Nephron progenitor cell (in vitro differentiated cells): Measurements from ENCODE around the gene KRTAP5-9.
"Not testable (repeated sequence)": the region's sequence is repeated elsewhere in the genome, so short reads cannot be mapped to it uniquely, and the experiment has no call there.

Experiments used
- DNase-seq: peaks from one replicate; pipeline ENCODE4 v3.0.0; 2021
- H3K27ac Mint-ChIP-seq: 2 replicates; pipeline ENCODE4 v1.8.0; 2021; ENCODE audit warnings: mild to moderate bottlenecking, moderate library complexity, mixed read lengths
- H3K27me3 Mint-ChIP-seq: 2 replicates; pipeline ENCODE4 v1.8.0; 2021; ENCODE audit warnings: mild to moderate bottlenecking, low read depth, mixed read lengths; ENCODE audit not compliant: poor library complexity
- H3K36me3 Mint-ChIP-seq: 2 replicates; pipeline ENCODE4 v1.8.0; 2021; ENCODE audit warnings: low read depth, mixed read lengths
- H3K4me1 Mint-ChIP-seq: 2 replicates; pipeline ENCODE4 v1.8.0; 2021; ENCODE audit warnings: mixed read lengths
- H3K4me3 Mint-ChIP-seq: 2 replicates; pipeline ENCODE4 v1.8.0; 2021; ENCODE audit warnings: mild to moderate bottlenecking, moderate library complexity, mixed read lengths
- H3K9me3 Mint-ChIP-seq: 2 replicates; pipeline ENCODE4 v1.8.0; 2021; ENCODE audit warnings: mild to moderate bottlenecking, moderate library complexity, mixed read lengths
- TF ChIP-seq, protein P1 (sequence below): fragments of 200-600 bp; sonication (generic); IDR thresholded peaks from 2 replicates; pipeline ENCODE4 v1.5.0; 2021; ENCODE audit warnings: antibody characterized with exemption

KRTAP5-9 gene

GRCh38 chr11:71564430-71564829 is 16.2 kb downstream of the KRTAP5-9 start:
- Mint-ChIP-seq H3K9me3 (peaks cover 22% of the 10 kb centered on the region), H3K4me1 (peaks cover 46% of the 10 kb centered on the region), H3K4me3 (no peak overlapping the region), H3K27me3 (peaks cover 23% of the 10 kb centered on the region), H3K36me3 (no peaks in the 10 kb centered on the region), H3K27ac (no peak overlapping the region)
- TF ChIP-seq, protein P1, sequence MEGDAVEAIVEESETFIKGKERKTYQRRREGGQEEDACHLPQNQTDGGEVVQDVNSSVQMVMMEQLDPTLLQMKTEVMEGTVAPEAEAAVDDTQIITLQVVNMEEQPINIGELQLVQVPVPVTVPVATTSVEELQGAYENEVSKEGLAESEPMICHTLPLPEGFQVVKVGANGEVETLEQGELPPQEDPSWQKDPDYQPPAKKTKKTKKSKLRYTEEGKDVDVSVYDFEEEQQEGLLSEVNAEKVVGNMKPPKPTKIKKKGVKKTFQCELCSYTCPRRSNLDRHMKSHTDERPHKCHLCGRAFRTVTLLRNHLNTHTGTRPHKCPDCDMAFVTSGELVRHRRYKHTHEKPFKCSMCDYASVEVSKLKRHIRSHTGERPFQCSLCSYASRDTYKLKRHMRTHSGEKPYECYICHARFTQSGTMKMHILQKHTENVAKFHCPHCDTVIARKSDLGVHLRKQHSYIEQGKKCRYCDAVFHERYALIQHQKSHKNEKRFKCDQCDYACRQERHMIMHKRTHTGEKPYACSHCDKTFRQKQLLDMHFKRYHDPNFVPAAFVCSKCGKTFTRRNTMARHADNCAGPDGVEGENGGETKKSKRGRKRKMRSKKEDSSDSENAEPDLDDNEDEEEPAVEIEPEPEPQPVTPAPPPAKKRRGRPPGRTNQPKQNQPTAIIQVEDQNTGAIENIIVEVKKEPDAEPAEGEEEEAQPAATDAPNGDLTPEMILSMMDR: no peak
- DNase-seq: no peak

GRCh38 chr11:71565263-71565662 is 17.0 kb downstream of the KRTAP5-9 start, which contains the start of gene KRTAP5-10:
Gene KRTAP5-10, plus strand, starts transcription at chr11:71565563. Its CDS starts 25 bp downstream, at chr11:71565588.
- TF ChIP-seq, protein P1: no peak
- DNase-seq: no peak
- H3K27me3 Mint-ChIP-seq: peaks cover 23% of the 10 kb centered on the region
- H3K27ac Mint-ChIP-seq: no peak within 1 kb of the TSS
- peaks cover 14% of the 10 kb centered on the region for H3K9me3 Mint-ChIP-seq
- H3K4me3 Mint-ChIP-seq: no peak within 1 kb of the TSS
- H3K4me1 Mint-ChIP-seq: peaks cover 46% of the 10 kb centered on the region
- H3K36me3 Mint-ChIP-seq: no peaks in the 10 kb centered on the region

- DNase-seq: no peak
- Mint-ChIP-seq H3K36me3 (no peaks in the 10 kb centered on the region), H3K9me3 (peaks cover 6% of the 10 kb centered on the region), H3K4me1 (peaks cover 51% of the 10 kb centered on the region), H3K27ac (no peak overlapping the region), H3K4me3 (no peak overlapping the region), H3K27me3 (peaks cover 18% of the 10 kb centered on the region)
- TF ChIP-seq, protein P1: no peak
These were observed 17.9 kb downstream of the KRTAP5-9 start for GRCh38 chr11:71566081-71566620.

- H3K27ac Mint-ChIP-seq: peak overlapping the region; percentile 94
- H3K9me3 Mint-ChIP-seq, DNase-seq: not testable (repeated sequence)
These were observed 18.7 kb downstream of the KRTAP5-9 start for GRCh38 chr11:71566626-71567599.

GRCh38 chr11:71567633-71568032 is 19.4 kb downstream of the KRTAP5-9 start:
- not testable (repeated sequence) for H3K27ac Mint-ChIP-seq, H3K9me3 Mint-ChIP-seq, DNase-seq, H3K36me3 Mint-ChIP-seq
- Mint-ChIP-seq H3K4me1 (peaks cover 51% of the 10 kb centered on the region), H3K27me3 (peaks cover 13% of the 10 kb centered on the region), H3K4me3 (peak overlapping the region; percentile 14)

More at GRCh38 chr11:71566626-71567599, 18.7 kb downstream of the KRTAP5-9 start:
- H3K36me3 Mint-ChIP-seq: not testable (repeated sequence)
- peaks cover 17% of the 10 kb centered on the region for H3K27me3 Mint-ChIP-seq
- H3K4me1 Mint-ChIP-seq: peaks cover 51% of the 10 kb centered on the region
- H3K4me3 Mint-ChIP-seq: peak overlapping the region; percentile 14

GRCh38 chr11:71568704-71569349 is 20.6 kb downstream of the KRTAP5-9 start:
- Mint-ChIP-seq H3K4me1 (peaks cover 48% of the 10 kb centered on the region), H3K4me3 (no peak overlapping the region), H3K27ac (no peak overlapping the region), H3K9me3 (no peaks in the 10 kb centered on the region), H3K36me3 (no peaks in the 10 kb centered on the region), H3K27me3 (peaks cover 7% of the 10 kb centered on the region)
- no peak for DNase-seq
- TF ChIP-seq, protein P1: no peak

DNA sequence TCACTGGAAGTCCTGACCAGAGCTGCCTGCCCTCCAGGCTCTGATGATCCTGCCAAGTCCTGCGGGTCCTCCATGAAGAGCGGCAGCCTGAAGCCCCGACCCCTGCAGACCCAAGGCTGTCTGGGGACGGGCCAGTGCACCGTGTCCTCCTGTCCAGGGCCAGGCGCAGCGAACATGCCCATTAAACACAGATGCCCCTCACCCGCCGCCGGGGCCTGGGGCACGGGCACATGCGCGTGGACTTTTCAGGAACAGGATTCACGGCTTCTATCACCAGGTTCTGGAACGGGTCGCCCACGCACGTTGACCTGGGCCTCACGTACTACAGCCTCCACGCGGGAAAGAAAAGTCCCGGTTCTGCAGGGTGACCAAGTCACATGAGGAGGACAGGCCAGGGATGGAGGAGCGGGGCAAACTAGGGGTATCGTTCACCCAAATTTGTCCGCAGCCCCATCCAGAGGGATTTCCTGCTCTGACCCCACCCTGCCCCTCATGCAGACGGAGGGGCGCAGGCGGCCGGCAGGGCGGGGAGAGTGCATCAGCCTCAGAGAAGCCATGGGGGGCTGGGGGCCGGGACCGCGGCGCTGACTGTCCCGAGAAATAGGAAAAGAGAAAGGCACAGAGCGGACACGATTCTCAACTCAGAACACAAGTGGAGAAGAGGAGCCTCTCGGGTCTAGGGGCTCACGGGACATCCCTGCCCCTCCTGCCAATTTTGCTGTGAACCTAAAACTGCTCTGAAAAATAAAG is 23.1 kb downstream of the KRTAP5-9 start:
- H3K27ac Mint-ChIP-seq: not testable (repeated sequence)
- peaks cover 43% of the 10 kb centered on the region for H3K4me1 Mint-ChIP-seq
- peaks cover 10% of the 10 kb centered on the region for H3K27me3 Mint-ChIP-seq

More for the DNA sequence above, 23.1 kb downstream of the KRTAP5-9 start:
- not testable (repeated sequence) for H3K4me3 Mint-ChIP-seq, DNase-seq, H3K36me3 Mint-ChIP-seq, H3K9me3 Mint-ChIP-seq
